Right lobe of liver (tissue), 4 donors: ENCODE results near the gene EXOC4.

Experiments
- CTCF ChIP-seq, 4 donors: fragments of 200-600 bp in 3 of 4; fragments of 450-650 bp in 1 of 4; IDR thresholded peaks; one replicate each; pipeline versions ENCODE4 v1.5.1 to v1.8.0; 2016 to 2022; ENCODE audit warnings: antibody characterized with exemption in 4 of 4, mild to moderate bottlenecking in 2 of 4
- POLR2A ChIP-seq: fragments of 450-650 bp; IDR thresholded peaks from one replicate; pipeline ENCODE4 v1.6.1; 2017; ENCODE audit warnings: antibody characterized with exemption, mild to moderate bottlenecking
- donor health status: DM: no; HTN: no; CAD: no.
- donor health status: DM: no; HTN: no; CAD: no.
- donor health status: DM: no; HTN: yes; CAD: no.

GRCh38 chr7:133512560-133512959, 259.7 kb downstream of the EXOC4 start:
- no peak for TF ChIP-seq POLR2A
- no peak for TF ChIP-seq CTCF (IDR thresholded peaks at IDR 0.05)
